GM23338 (cell line): ENCODE data around the gene MPP3. TPM values are rescaled to one million over a fixed set of nuclear protein-coding genes. Genes with fewer than 3 reads are reported as not detected.

Source experiments
- ATAC-seq: fragments of 200-7000 bp; cut with Tn5 transposase; 3 replicates; pipeline ENCODE4 v1.9.1; 2020
- DNase-seq: peaks from one replicate; pipeline ENCODE4 v3.0.0-alpha.2; 2015; ENCODE audit warnings: low spot score
- H2AFZ ChIP-seq: fragments of 200-600 bp; sonication (generic); 2 replicates; pipeline ENCODE4 v1.8.0; 2016; ENCODE audit warnings: antibody characterized with exemption, mild to moderate bottlenecking, moderate library complexity
- H3F3A ChIP-seq: fragments of 200-600 bp; sonication (generic); replicated peaks from 2 replicates; pipeline ENCODE4 v1.8.0; 2017; ENCODE audit warnings: antibody characterized with exemption, mixed run types, low read depth
- H3K27ac ChIP-seq: fragments of 200-600 bp; sonication (generic); 2 replicates; pipeline ENCODE4 v1.6.1; 2016; ENCODE audit warnings: low read depth
- H3K27me3 ChIP-seq: fragments of 200-600 bp; sonication (generic); 2 replicates; pipeline ENCODE4 v1.8.0; 2016; ENCODE audit warnings: mild to moderate bottlenecking, mixed run types, moderate library complexity; ENCODE audit not compliant: insufficient read depth
- H3K36me3 ChIP-seq: fragments of 200-600 bp; sonication (generic); 2 replicates; pipeline ENCODE4 v1.8.0; 2016; ENCODE audit warnings: mild to moderate bottlenecking; ENCODE audit not compliant: insufficient read depth
- H3K4me1 ChIP-seq: fragments of 200-600 bp; sonication (generic); 2 replicates; pipeline ENCODE4 v1.8.0; 2016; ENCODE audit warnings: mild to moderate bottlenecking, moderate library complexity; ENCODE audit not compliant: insufficient read depth
- H3K4me2 ChIP-seq: fragments of 200-600 bp; sonication (generic); 2 replicates; pipeline ENCODE4 v1.7.1; 2017; ENCODE audit warnings: mixed run types
- H3K4me3 ChIP-seq: fragments of 200-600 bp; sonication (generic); 2 replicates; pipeline ENCODE4 v1.6.1; 2016; ENCODE audit warnings: mixed run types
- H3K79me2 ChIP-seq: fragments of 200-600 bp; sonication (generic); replicated peaks from 2 replicates; pipeline ENCODE4 v1.8.0; 2017; ENCODE audit warnings: mild to moderate bottlenecking; ENCODE audit not compliant: insufficient read depth
- H3K9me2 ChIP-seq: fragments of 200-600 bp; sonication (generic); 2 replicates; pipeline ENCODE4 v1.8.0; 2017; ENCODE audit not compliant: insufficient read depth
- H4K20me1 ChIP-seq: fragments of 200-600 bp; sonication (generic); replicated peaks from 2 replicates; pipeline ENCODE4 v1.8.0; 2017; ENCODE audit warnings: mild to moderate bottlenecking; ENCODE audit not compliant: insufficient read depth
- H3K27ac Mint-ChIP-seq: 2 replicates; pipeline ENCODE4 v1.8.0; 2020; ENCODE audit warnings: inconsistent platforms, mild to moderate bottlenecking, moderate library complexity, mixed read lengths
- H3K27me3 Mint-ChIP-seq: 3 replicates; pipeline ENCODE4 v1.8.0; 2022; ENCODE audit warnings: low read depth, mild to moderate bottlenecking, moderate library complexity, mixed read lengths, inconsistent platforms; ENCODE audit not compliant: insufficient read depth, poor library complexity
- H3K36me3 Mint-ChIP-seq: 3 replicates; pipeline ENCODE4 v1.8.0; 2021; ENCODE audit warnings: low read depth, mild to moderate bottlenecking, inconsistent platforms, moderate library complexity, mixed read lengths
- H3K4me1 Mint-ChIP-seq: 3 replicates; pipeline ENCODE4 v1.8.0; 2020; ENCODE audit warnings: mild to moderate bottlenecking, inconsistent platforms, mixed read lengths
- H3K4me3 Mint-ChIP-seq: 3 replicates; pipeline ENCODE4 v1.8.0; 2021; ENCODE audit warnings: moderate library complexity, mild to moderate bottlenecking, inconsistent platforms, mixed read lengths
- H3K9me3 Mint-ChIP-seq: 3 replicates; pipeline ENCODE4 v1.8.0; 2020; ENCODE audit warnings: moderate library complexity, mild to moderate bottlenecking, inconsistent platforms, mixed read lengths
- CTCF ChIP-seq, 2 experiments: fragments of 200-600 bp in 1 of 2; sonication (generic) in 1 of 2; conservative IDR thresholded peaks; 2 replicates each; pipeline versions ENCODE4 v1.5.1 to v1.6.1; 2016 to 2017; ENCODE audit warnings: antibody characterized with exemption in 2 of 2, low read depth in 2 of 2, mild to moderate bottlenecking in 2 of 2, moderate library complexity in 1 of 2
- ETS1 ChIP-seq: IDR thresholded peaks from 2 replicates; pipeline ENCODE4 v1.6.1; 2016; ENCODE audit warnings: antibody characterized with exemption
- EZH2 ChIP-seq: fragments of 200-600 bp; sonication (generic); IDR thresholded peaks from one replicate; pipeline ENCODE4 v1.8.0; 2017; ENCODE audit warnings: antibody characterized with exemption, mild to moderate bottlenecking, low read depth; ENCODE audit not compliant: unreplicated experiment
- EZH2phosphoT487 ChIP-seq: fragments of 200-600 bp; sonication (generic); IDR thresholded peaks from one replicate; pipeline ENCODE4 v1.8.1; 2018; ENCODE audit warnings: antibody characterized with exemption; ENCODE audit not compliant: unreplicated experiment
- JUNB ChIP-seq: IDR thresholded peaks from one replicate; pipeline ENCODE4 v1.6.1; 2016; ENCODE audit warnings: antibody characterized with exemption; ENCODE audit not compliant: unreplicated experiment
- NANOG ChIP-seq: IDR thresholded peaks from 2 replicates; pipeline ENCODE4 v1.6.1; 2016; ENCODE audit warnings: antibody characterized with exemption, borderline replicate concordance
- POLR2AphosphoS5 ChIP-seq: IDR thresholded peaks from 2 replicates; pipeline ENCODE4 v1.6.1; 2016; ENCODE audit warnings: antibody characterized with exemption, low read depth
- ZNF114 ChIP-seq: fragments of 250-450 bp; sonication (Bioruptor Pico); IDR thresholded peaks from 2 replicates; pipeline ENCODE4 v1.5.0; 2020; ENCODE audit warnings: mild to moderate bottlenecking, moderate library complexity
- ZNF462 ChIP-seq: fragments of 250-450 bp; sonication (Bioruptor Pico); IDR thresholded peaks from 2 replicates; pipeline ENCODE4 v1.5.0; 2020; ENCODE audit warnings: mild to moderate bottlenecking, moderate library complexity
- polyA plus RNA-seq: library from polyadenylated mRNA; unstranded; fragments of >200 nt; fragmentation: Nextera tagmentation; extraction: Ambion mirVana; gene quantifications from 2 replicates; pipeline ENCODE4 v1.2.1, GENCODE V29; 2016
- total RNA-seq: library from RNA; depleted of rRNA; stranded (reverse); fragments of >200 nt; shearing (Covaris generic); gene quantifications from 2 replicates; pipeline ENCODE4 v1.2.3, GENCODE V29; 2014

The MPP3 gene
- total and polyA plus RNA-seq, 2 experiments from 2014 or later, result 6.6 to 7.4 TPM

GRCh38 chr17:43826206-43826605, 6.7 kb downstream of the MPP3 start:
- Histone ChIP-seq H3K27me3 (no peaks in the 10 kb centered on the region), H3K9me2 (no peaks in the 10 kb centered on the region), H3K36me3 (no peaks in the 10 kb centered on the region), H3K4me3 (no peak overlapping the region), H3K79me2 (no peaks in the 10 kb centered on the region), H3F3A (no peaks in the 10 kb centered on the region), H4K20me1 (no peaks in the 10 kb centered on the region; the same call in 1 of the 2 replicates), H2AFZ (no peak overlapping the region), H3K4me1 (no peaks in the 10 kb centered on the region), H3K27ac (no peak overlapping the region), H3K4me2 (no peak overlapping the region)
- Mint-ChIP-seq H3K4me3 (no peak overlapping the region), H3K4me1 (peaks cover 7% of the 10 kb centered on the region), H3K9me3 (no peaks in the 10 kb centered on the region), H3K27ac (no peak overlapping the region), H3K36me3 (peaks cover 7% of the 10 kb centered on the region; the same call in 2 of the 3 replicates), H3K27me3 (peaks cover 3% of the 10 kb centered on the region)
- ATAC-seq (no peak), DNase-seq (no peak)
- no peak for TF ChIP-seq EZH2phosphoT487
- TF ChIP-seq EZH2, result no peak
- no peak for TF ChIP-seq NANOG
- no peak for TF ChIP-seq ZNF462 (CRISPR knock-in tag)
- TF ChIP-seq ZNF114 (CRISPR knock-in tag), result no peak
- no peak for TF ChIP-seq JUNB

GRCh38 chr17:43825567-43825966, 7.4 kb downstream of the MPP3 start:
- H3F3A ChIP-seq, result no peaks in the 10 kb centered on the region
- no peaks in the 10 kb centered on the region for H3K79me2 ChIP-seq
- H3K36me3 Mint-ChIP-seq, result peaks cover 4% of the 10 kb centered on the region; the same call in 1 of the 3 replicates
- DNase-seq (no peak), ATAC-seq (no peak)
- H3K36me3 ChIP-seq, result no peaks in the 10 kb centered on the region
- no peak overlapping the region for H2AFZ ChIP-seq
- no peak overlapping the region for H3K4me3 ChIP-seq
- H3K4me3 Mint-ChIP-seq, result no peak overlapping the region
- no peak overlapping the region for H3K27ac ChIP-seq
- H3K4me1 ChIP-seq, result no peaks in the 10 kb centered on the region
- no peaks in the 10 kb centered on the region for H3K27me3 ChIP-seq
- no peak overlapping the region for H3K4me2 ChIP-seq
- no peak overlapping the region for H3K27ac Mint-ChIP-seq
- H4K20me1 ChIP-seq, result no peaks in the 10 kb centered on the region; the same call in 1 of the 2 replicates
- H3K9me3 Mint-ChIP-seq, result no peaks in the 10 kb centered on the region
- no peaks in the 10 kb centered on the region for H3K9me2 ChIP-seq
- H3K4me1 Mint-ChIP-seq, result 0 out of 3 replicates have a peak, but pooled peaks cover under 1% of the 10 kb centered on the region
- peaks cover 1% of the 10 kb centered on the region for H3K27me3 Mint-ChIP-seq
- TF ChIP-seq JUNB (no peak), EZH2phosphoT487 (no peak), CTCF (conservative IDR thresholded peaks at IDR 0.05; ENCODE audit: low read depth in 2 of 2) (no peak), ETS1 (no peak), ZNF114 (CRISPR knock-in tag) (no peak), POLR2AphosphoS5 (no peak)
